IMR-90 (cell line): Measurements from ENCODE around the gene LUC7L.

Source experiments
- CHD1 ChIP-seq: IDR thresholded peaks from 2 replicates; pipeline ENCODE4 v1.6.1; 2012; ENCODE audit warnings: low read depth, low read length, improper control_type of control experiment
- CTCF ChIP-seq: conservative IDR thresholded peaks from 2 replicates; pipeline ENCODE4 v1.5.1; 2012; ENCODE audit warnings: mild to moderate bottlenecking, low read depth, low read length, improper control_type of control experiment
- ELK1 ChIP-seq: fragments of 150-350 bp; IDR thresholded peaks from 2 replicates; pipeline ENCODE4 v1.6.1; 2016; ENCODE audit warnings: low read depth, mild to moderate bottlenecking, low read length, moderate library complexity, borderline replicate concordance
- MXI1 ChIP-seq: IDR thresholded peaks from 2 replicates; pipeline ENCODE4 v1.6.1; 2012; ENCODE audit warnings: low read depth, mild to moderate bottlenecking, low read length, moderate library complexity, borderline replicate concordance
- NFE2L2 ChIP-seq: fragments of 150-350 bp; IDR thresholded peaks from 2 replicates; pipeline ENCODE4 v1.6.1; 2016; ENCODE audit warnings: low read depth, mild to moderate bottlenecking, low read length
- POLR2A ChIP-seq: IDR thresholded peaks from 2 replicates; pipeline ENCODE4 v1.6.1; 2012; ENCODE audit warnings: mild to moderate bottlenecking, low read depth, low read length
- RAD21 ChIP-seq: IDR thresholded peaks from 2 replicates; pipeline ENCODE4 v1.6.1; 2012; ENCODE audit warnings: low read length, improper control_type of control experiment
- RCOR1 ChIP-seq: IDR thresholded peaks from 2 replicates; pipeline ENCODE4 v1.6.1; 2012; ENCODE audit warnings: mild to moderate bottlenecking, low read length, improper control_type of control experiment; ENCODE audit not compliant: insufficient replicate concordance
- SMC3 ChIP-seq: fragments of 150-350 bp; IDR thresholded peaks from 2 replicates; pipeline ENCODE4 v1.6.1; 2016; ENCODE audit warnings: low read depth, mild to moderate bottlenecking, antibody characterized with exemption, low read length, moderate library complexity
- USF2 ChIP-seq: fragments of 150-350 bp; IDR thresholded peaks from 2 replicates; pipeline ENCODE4 v1.6.1; 2017; ENCODE audit warnings: mild to moderate bottlenecking, antibody characterized with exemption, low read length, low read depth

DNA sequence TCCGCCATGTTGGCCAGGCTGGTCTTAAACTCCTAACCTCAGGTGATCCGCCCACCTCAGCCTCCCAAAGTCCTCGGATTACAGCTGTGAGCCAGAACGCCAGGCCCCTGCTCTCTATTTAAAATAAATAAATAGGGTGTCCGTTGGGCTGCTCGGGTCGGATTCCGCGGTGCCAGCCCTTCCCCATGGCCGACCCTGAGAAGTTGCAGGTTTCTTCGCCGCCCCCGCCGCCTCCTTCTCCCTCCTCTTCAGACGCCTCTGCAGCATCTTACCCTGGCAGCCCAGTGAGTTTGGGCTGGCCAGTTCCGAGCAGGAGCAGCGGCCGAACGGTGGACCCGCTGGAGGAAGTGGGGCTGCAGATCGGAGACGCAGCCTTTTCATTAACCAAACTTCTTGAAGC lies 1.7 kb upstream of the LUC7L start:
- TF ChIP-seq CTCF (no peak), CHD1 (no peak), POLR2A (no peak), USF2 (no peak), MXI1 (no peak), RCOR1 (no peak), SMC3 (no peak), ELK1 (no peak), RAD21 (no peak), NFE2L2 (no peak)
